Epithelial cell of esophagus (primary cell): ENCODE results near the gene CGB8.
"Not testable (repeated sequence)": the region's sequence is repeated elsewhere in the genome, so short reads cannot be mapped to it uniquely, and the experiment has no call there.

Source experiments
- DNase-seq: peaks from one replicate; pipeline ENCODE4 v3.0.0; 2010; ENCODE audit warnings: low read depth
- H3K4me3 ChIP-seq: 2 replicates; pipeline ENCODE4 v1.5.1; 2011; ENCODE audit warnings: mild to moderate bottlenecking, low read length, control low read depth
- CTCF ChIP-seq: IDR thresholded peaks from 2 replicates; pipeline ENCODE4 v1.5.1; 2011; ENCODE audit warnings: low read depth, mild to moderate bottlenecking, low read length, control low read depth, inconsistent platforms; ENCODE audit not compliant: insufficient read depth; ENCODE audit errors: missing control alignments

CGB8 gene

GRCh38 chr19:49056101-49056901 lies 7.4 kb upstream of the CGB8 start:
- DNase-seq = peak; percentile 68
- H3K4me3 ChIP-seq = peak overlapping the region; percentile 62
- TF ChIP-seq CTCF = peak; percentile 18

GRCh38 chr19:49050376-49051033 lies 1.6 kb upstream of the CGB8 start:
- peak; percentile 94 for DNase-seq
- not testable (repeated sequence) for H3K4me3 ChIP-seq

- H3K4me3 ChIP-seq, DNase-seq: not testable (repeated sequence)
Observed at GRCh38 chr19:49049834-49050233, 923 bp upstream of the CGB8 start.

- not testable (repeated sequence) for DNase-seq
Observed at GRCh38 chr19:49043548-49043947, 5.4 kb downstream of the CGB8 start, which contains the start of gene CGB5. Gene CGB5, plus strand, starts transcription at chr19:49043848. Its CDS starts 362 bp downstream, at chr19:49044210.

GRCh38 chr19:49042666-49043065 lies 6.2 kb downstream of the CGB8 start:
- not testable (repeated sequence) for DNase-seq, H3K4me3 ChIP-seq

More at GRCh38 chr19:49043548-49043947, 5.4 kb downstream of the CGB8 start, which contains the start of gene CGB5:
- not testable (repeated sequence) for H3K4me3 ChIP-seq

- DNase-seq = peak; percentile 69
- H3K4me3 ChIP-seq = no peak overlapping the region
- TF ChIP-seq CTCF = no peak
Observed at GRCh38 chr19:49042177-49042576, 6.7 kb downstream of the CGB8 start.

- DNase-seq, H3K4me3 ChIP-seq: not testable (repeated sequence)
Observed at GRCh38 chr19:49039736-49040135, 9.2 kb downstream of the CGB8 start.

- DNase-seq = peak; percentile 75
- not testable (repeated sequence) for H3K4me3 ChIP-seq
Observed at GRCh38 chr19:49038557-49039276, 10.2 kb downstream of the CGB8 start.

- DNase-seq, H3K4me3 ChIP-seq: not testable (repeated sequence)
Observed at GRCh38 chr19:49038111-49038510, 10.8 kb downstream of the CGB8 start.

- not testable (repeated sequence) for H3K4me3 ChIP-seq, DNase-seq
- peak; percentile 53 for TF ChIP-seq CTCF
Observed at GRCh38 chr19:49036815-49037214, 12.1 kb downstream of the CGB8 start, which contains the start of gene CGB1. Gene CGB1, minus strand, starts transcription at chr19:49036895. Its CDS starts 184 bp downstream, at chr19:49036711.
